Upper lobe of right lung (tissue), 1 donor: Measurements from ENCODE around the gene NSD1. TPM values are rescaled to one million over a fixed set of nuclear protein-coding genes. Genes with fewer than 3 reads are reported as not detected.

ENCODE experiments used
- ATAC-seq: fragments of 200-7000 bp; cut with Tn5 transposase; one replicate; pipeline ENCODE4 v1.9.1; 2020; ENCODE audit warnings: mild to moderate bottlenecking, moderate library complexity
- DNase-seq: peaks from one replicate; pipeline ENCODE4 v3.0.0-alpha.2; 2020
- H3K27ac ChIP-seq: fragments of 200-600 bp; one replicate; pipeline ENCODE4 v1.8.0; 2022
- H3K27me3 ChIP-seq: fragments of 200-600 bp; one replicate; pipeline ENCODE4 v1.8.0; 2022; ENCODE audit warnings: mild to moderate bottlenecking
- H3K36me3 ChIP-seq: fragments of 200-600 bp; one replicate; pipeline ENCODE4 v1.8.0; 2022
- H3K4me1 ChIP-seq: fragments of 200-600 bp; one replicate; pipeline ENCODE4 v1.8.0; 2022
- H3K4me3 ChIP-seq: fragments of 200-600 bp; one replicate; pipeline ENCODE4 v1.8.0; 2022; ENCODE audit warnings: mild to moderate bottlenecking
- H3K9me3 ChIP-seq: fragments of 200-600 bp; one replicate; pipeline ENCODE4 v1.8.0; 2022
- CTCF ChIP-seq: fragments of 200-600 bp; IDR thresholded peaks from one replicate; pipeline ENCODE4 v1.8.0; 2022; ENCODE audit warnings: antibody characterized with exemption
- intact Hi-C: fragments of 100-400 bp; cut with DNase I; formaldehyde crosslinking; loops from one replicate; pipeline ENCODE4 v1.11.0; 2022
- total RNA-seq: library from RNA; stranded (reverse); fragmentation: NEBNext Ultra II Directional; extraction: Animal tissue kit (Norgen Biotek cat#: 25700); gene quantifications from one replicate; pipeline ENCODE4 v1.2.1, GENCODE V29; 2021
- donor health status: DM: no; HTN: yes; CAD: no; lungs with severe emphysema.

Gene NSD1
- total RNA-seq, 1 donor from 2014 or later = 67.7 TPM

DNA sequence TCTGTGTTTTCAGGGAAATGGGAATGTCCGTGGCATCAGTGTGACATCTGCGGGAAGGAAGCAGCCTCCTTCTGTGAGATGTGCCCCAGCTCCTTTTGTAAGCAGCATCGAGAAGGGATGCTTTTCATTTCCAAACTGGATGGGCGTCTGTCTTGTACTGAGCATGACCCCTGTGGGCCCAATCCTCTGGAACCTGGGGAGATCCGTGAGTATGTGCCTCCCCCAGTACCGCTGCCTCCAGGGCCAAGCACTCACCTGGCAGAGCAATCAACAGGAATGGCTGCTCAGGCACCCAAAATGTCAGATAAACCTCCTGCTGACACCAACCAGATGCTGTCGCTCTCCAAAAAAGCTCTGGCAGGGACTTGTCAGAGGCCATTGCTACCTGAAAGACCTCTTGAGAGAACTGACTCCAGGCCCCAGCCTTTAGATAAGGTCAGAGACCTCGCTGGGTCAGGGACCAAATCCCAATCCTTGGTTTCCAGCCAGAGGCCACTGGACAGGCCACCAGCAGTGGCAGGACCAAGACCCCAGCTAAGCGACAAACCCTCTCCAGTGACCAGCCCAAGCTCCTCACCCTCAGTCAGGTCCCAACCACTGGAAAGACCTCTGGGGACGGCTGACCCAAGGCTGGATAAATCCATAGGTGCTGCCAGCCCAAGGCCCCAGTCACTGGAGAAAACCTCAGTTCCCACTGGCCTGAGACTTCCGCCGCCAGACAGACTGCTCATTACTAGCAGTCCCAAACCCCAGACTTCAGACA, 160.4 kb downstream of the NSD1 start:
- no peak for TF ChIP-seq CTCF
- H3K27ac ChIP-seq = no peak overlapping the region
- intact Hi-C loops = no loop called here
- no peaks in the 10 kb centered on the region for H3K27me3 ChIP-seq
- no peak overlapping the region for H3K4me3 ChIP-seq
- peaks cover 12% of the 10 kb centered on the region for H3K4me1 ChIP-seq
- ATAC-seq = no peak
- peaks cover 69% of the 10 kb centered on the region for H3K36me3 ChIP-seq
- no peaks in the 10 kb centered on the region for H3K9me3 ChIP-seq
- DNase-seq = no peak

GRCh38 chr5:177294632-177295031, 161.1 kb downstream of the NSD1 start:
- peaks cover 17% of the 10 kb centered on the region for H3K4me1 ChIP-seq
- H3K36me3 ChIP-seq = peaks cover 65% of the 10 kb centered on the region
- no peak overlapping the region for H3K4me3 ChIP-seq
- no peak for TF ChIP-seq CTCF
- DNase-seq (no peak), ATAC-seq (no peak)
- intact Hi-C loops = no loop called here
- H3K9me3 ChIP-seq = no peaks in the 10 kb centered on the region
- no peak overlapping the region for H3K27ac ChIP-seq
- H3K27me3 ChIP-seq = no peaks in the 10 kb centered on the region

DNA sequence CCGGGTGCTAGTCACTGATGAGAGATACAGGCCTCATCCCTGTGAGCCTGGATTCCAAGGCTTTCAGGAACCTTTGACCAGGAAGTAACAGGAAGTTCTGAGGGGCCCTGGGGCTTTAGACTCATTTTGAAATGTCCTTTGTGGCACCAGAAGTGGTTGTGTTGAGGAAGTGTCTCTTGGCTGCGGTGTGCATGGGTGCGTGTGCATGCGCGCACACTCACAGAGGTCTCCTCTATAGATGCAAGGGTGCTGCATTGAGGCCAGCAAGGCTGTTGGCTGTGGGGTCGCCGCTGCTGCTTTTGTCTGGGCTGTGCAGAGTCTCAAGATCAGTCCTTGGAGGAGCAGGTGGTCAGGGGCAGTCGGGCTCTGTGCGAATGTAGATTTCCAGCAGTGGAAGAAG, 162.4 kb downstream of the NSD1 start:
- no peak for TF ChIP-seq CTCF
- Histone ChIP-seq H3K4me1 (peaks cover 30% of the 10 kb centered on the region), H3K27me3 (no peaks in the 10 kb centered on the region), H3K36me3 (peaks cover 53% of the 10 kb centered on the region), H3K27ac (peak overlapping the region; percentile 44), H3K9me3 (no peaks in the 10 kb centered on the region), H3K4me3 (no peak overlapping the region)
- ATAC-seq = peak; percentile 53
- intact Hi-C loops = no loop called here
- DNase-seq = no peak

DNA sequence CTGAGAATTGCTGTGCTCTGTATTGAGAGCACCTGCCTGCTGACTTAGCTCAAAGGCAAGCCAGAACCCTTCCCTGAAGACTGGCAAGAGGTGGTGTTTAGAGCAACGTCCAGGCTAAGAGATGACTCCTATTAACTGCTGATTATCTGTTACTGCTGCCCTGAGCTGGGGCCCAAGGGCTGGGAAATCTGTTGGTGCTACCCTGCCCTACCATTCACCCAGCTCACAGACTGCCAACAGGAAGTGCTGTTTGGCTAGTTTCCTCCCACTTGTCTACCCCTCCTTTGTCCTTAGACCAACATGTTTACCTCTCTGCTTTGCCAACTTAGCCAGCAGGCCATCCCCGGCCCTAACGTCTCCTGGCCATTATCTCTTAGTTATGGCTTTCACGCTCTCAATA, 163.0 kb downstream of the NSD1 start:
- Histone ChIP-seq H3K36me3 (peaks cover 46% of the 10 kb centered on the region), H3K4me1 (peaks cover 36% of the 10 kb centered on the region), H3K27ac (peak overlapping the region; percentile 44), H3K4me3 (no peak overlapping the region), H3K9me3 (no peaks in the 10 kb centered on the region), H3K27me3 (no peaks in the 10 kb centered on the region)
- ATAC-seq = peak; percentile 35
- intact Hi-C loops = no loop called here
- no peak for TF ChIP-seq CTCF
- no peak for DNase-seq

GRCh38 chr5:177297922-177298321, 164.3 kb downstream of the NSD1 start:
- DNase-seq (no peak), ATAC-seq (no peak)
- Histone ChIP-seq H3K4me3 (no peak overlapping the region), H3K27me3 (no peaks in the 10 kb centered on the region), H3K27ac (no peak overlapping the region), H3K36me3 (peaks cover 33% of the 10 kb centered on the region), H3K4me1 (peaks cover 49% of the 10 kb centered on the region), H3K9me3 (no peaks in the 10 kb centered on the region)
- no peak for TF ChIP-seq CTCF
- intact Hi-C loops = no loop called here
